Mesendoderm (in vitro differentiated cells): Measurements from ENCODE around the gene UPK3BL2.
"Not testable (repeated sequence)": the region's sequence is repeated elsewhere in the genome, so short reads cannot be mapped to it uniquely, and the experiment has no call there.

Experiments
- DNase-seq: peaks from one replicate; pipeline ENCODE4 v3.0.0; 2013
- H2AK5ac ChIP-seq: 2 replicates; pipeline ENCODE4 v1.6.1; 2013; ENCODE audit warnings: low read length, inconsistent platforms
- H2BK120ac ChIP-seq: 2 replicates; pipeline ENCODE4 v1.6.1; 2013; ENCODE audit warnings: low read depth, mild to moderate bottlenecking, low read length, moderate library complexity, mixed read lengths
- H2BK15ac ChIP-seq: replicated peaks from 2 replicates; pipeline ENCODE4 v1.6.1; 2013; ENCODE audit warnings: low read depth, mild to moderate bottlenecking, moderate library complexity
- H2BK5ac ChIP-seq: 2 replicates; pipeline ENCODE4 v1.6.1; 2013; ENCODE audit warnings: low read length, inconsistent platforms
- H3K18ac ChIP-seq: 2 replicates; pipeline ENCODE4 v1.6.1; 2013; ENCODE audit warnings: mild to moderate bottlenecking, low read length, mixed read lengths
- H3K23ac ChIP-seq: one replicate; pipeline ENCODE4 v1.6.1; 2013; ENCODE audit warnings: low read length
- H3K27ac ChIP-seq: 2 replicates; pipeline ENCODE4 v1.5.1; 2013; ENCODE audit warnings: low read depth, mild to moderate bottlenecking, inconsistent platforms, low read length, moderate library complexity
- H3K27me3 ChIP-seq: 2 replicates; pipeline ENCODE4 v1.6.1; 2013; ENCODE audit warnings: low read length, control low read depth, mild to moderate bottlenecking, inconsistent platforms; ENCODE audit not compliant: insufficient read depth, poor library complexity
- H3K36me3 ChIP-seq: 2 replicates; pipeline ENCODE4 v1.6.1; 2013; ENCODE audit warnings: low read length, inconsistent platforms; ENCODE audit not compliant: control insufficient read depth, insufficient read depth
- H3K4ac ChIP-seq: one replicate; pipeline ENCODE4 v1.6.1; 2013; ENCODE audit warnings: low read depth, mild to moderate bottlenecking, low read length, moderate library complexity
- H3K4me1 ChIP-seq: 2 replicates; pipeline ENCODE4 v1.6.1; 2013; ENCODE audit warnings: low read depth, low read length, inconsistent platforms; ENCODE audit not compliant: control insufficient read depth
- H3K4me2 ChIP-seq: 2 replicates; pipeline ENCODE4 v1.6.1; 2013; ENCODE audit warnings: low read length
- H3K4me3 ChIP-seq: 2 replicates; pipeline ENCODE4 v1.5.1; 2013; ENCODE audit warnings: mild to moderate bottlenecking, low read length
- H3K56ac ChIP-seq: one replicate; pipeline ENCODE4 v1.6.1; 2013; ENCODE audit warnings: low read length
- H3K79me1 ChIP-seq: 2 replicates; pipeline ENCODE4 v1.6.1; 2013; ENCODE audit warnings: low read length, inconsistent platforms
- H3K79me2 ChIP-seq: 2 replicates; pipeline ENCODE4 v1.6.1; 2013; ENCODE audit warnings: mild to moderate bottlenecking, low read length; ENCODE audit not compliant: control insufficient read depth, insufficient read depth
- H3K9ac ChIP-seq: 2 replicates; pipeline ENCODE4 v1.6.1; 2013; ENCODE audit warnings: low read length, inconsistent platforms
- H4K5ac ChIP-seq: one replicate; pipeline ENCODE4 v1.6.1; 2013; ENCODE audit warnings: low read length
- H4K8ac ChIP-seq: one replicate; pipeline ENCODE4 v1.6.1; 2013; ENCODE audit warnings: low read depth, mild to moderate bottlenecking, control low read depth, low read length, moderate library complexity
- WGBS: extraction: QIAGEN DNeasy Blood & Tissue Kit; methylation state at CpG from one replicate; pipeline ENCODE4 v1.1.7; 2013; ENCODE audit warnings: low lambda C conversion rate, missing lambda C conversion rate; ENCODE audit not compliant: insufficient coverage; ENCODE audit errors: extremely low coverage; 5-methylcytosine and 5-hydroxymethylcytosine counted together

Gene UPK3BL2

DNA sequence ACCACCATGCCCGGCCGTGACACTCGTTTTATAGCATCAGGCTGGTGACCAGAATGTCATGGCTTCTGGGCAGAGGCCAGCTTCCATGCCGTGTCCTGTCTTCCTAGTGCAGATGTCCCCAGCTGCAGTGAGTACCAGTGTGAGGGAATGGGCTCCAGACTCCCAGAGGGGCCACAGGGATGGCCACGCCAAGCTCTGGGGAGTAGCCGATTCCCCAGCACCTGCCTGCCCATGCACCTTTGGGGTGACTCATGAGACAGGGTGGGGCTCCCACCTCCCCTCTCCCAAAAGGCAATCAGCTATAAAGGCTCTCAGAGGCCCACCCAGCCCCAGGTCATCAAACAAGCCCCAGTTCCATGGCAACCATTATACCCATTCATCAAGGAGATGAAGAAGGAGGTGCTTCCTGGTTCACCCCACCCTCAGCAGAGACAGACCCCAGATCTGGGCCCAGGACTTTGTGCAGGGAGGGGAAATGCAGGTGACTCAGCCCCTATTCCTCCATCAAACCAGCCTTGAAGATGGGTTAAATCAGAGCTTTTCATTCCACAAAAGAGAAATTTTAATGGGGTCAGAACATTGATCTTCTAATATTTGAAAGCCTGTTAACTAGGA lies 7.4 kb upstream of the UPK3BL2 start, which contains the start of gene SPDYE2:
Gene SPDYE2 (plus strand): TSS at position 419 of the 615 bp plus-strand sequence. CDS start 2,030 bp downstream, outside the sequence.
- H4K5ac ChIP-seq, H2BK120ac ChIP-seq, H3K79me1 ChIP-seq, H2AK5ac ChIP-seq, H3K9ac ChIP-seq, DNase-seq, H3K27ac ChIP-seq, H3K4ac ChIP-seq, H3K36me3 ChIP-seq, H3K4me1 ChIP-seq, H3K23ac ChIP-seq, H2BK15ac ChIP-seq, H3K4me3 ChIP-seq, H3K56ac ChIP-seq, H3K18ac ChIP-seq, H3K27me3 ChIP-seq, H3K79me2 ChIP-seq, H3K4me2 ChIP-seq, H2BK5ac ChIP-seq, H4K8ac ChIP-seq: not testable (repeated sequence)
- no CpG with 5 or more reads among the region's 6 CpGs for WGBS

DNA sequence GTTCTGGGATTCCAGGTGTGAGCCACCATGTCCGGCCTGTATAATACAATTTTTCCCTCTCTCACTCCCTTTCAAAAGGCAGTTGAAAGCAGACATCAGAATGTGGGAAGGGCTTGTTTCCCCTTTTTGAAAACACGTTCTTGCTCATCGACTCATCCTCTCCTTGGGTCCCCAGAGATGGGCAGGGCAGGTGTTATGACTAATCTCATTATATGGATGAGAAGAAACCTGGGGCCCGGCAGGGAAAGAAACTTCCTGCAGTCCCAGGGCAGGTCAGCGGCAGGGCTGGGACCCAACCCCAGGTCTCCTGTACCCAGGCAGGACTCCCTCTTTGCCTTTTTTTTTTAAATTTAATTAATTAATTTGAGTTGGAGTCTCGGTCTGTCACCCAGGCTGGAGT lies 2.9 kb upstream of the UPK3BL2 start:
- not testable (repeated sequence) for H3K79me2 ChIP-seq, DNase-seq, H3K18ac ChIP-seq, H2AK5ac ChIP-seq, H2BK5ac ChIP-seq, H4K8ac ChIP-seq, H3K27ac ChIP-seq, H3K56ac ChIP-seq, H3K4me1 ChIP-seq, H2BK120ac ChIP-seq, H3K4me3 ChIP-seq, H3K36me3 ChIP-seq, H4K5ac ChIP-seq, H3K4ac ChIP-seq, H3K79me1 ChIP-seq, H3K27me3 ChIP-seq, H3K23ac ChIP-seq, H3K9ac ChIP-seq, H2BK15ac ChIP-seq, H3K4me2 ChIP-seq
- no CpG with 5 or more reads among the region's 6 CpGs for WGBS

DNA sequence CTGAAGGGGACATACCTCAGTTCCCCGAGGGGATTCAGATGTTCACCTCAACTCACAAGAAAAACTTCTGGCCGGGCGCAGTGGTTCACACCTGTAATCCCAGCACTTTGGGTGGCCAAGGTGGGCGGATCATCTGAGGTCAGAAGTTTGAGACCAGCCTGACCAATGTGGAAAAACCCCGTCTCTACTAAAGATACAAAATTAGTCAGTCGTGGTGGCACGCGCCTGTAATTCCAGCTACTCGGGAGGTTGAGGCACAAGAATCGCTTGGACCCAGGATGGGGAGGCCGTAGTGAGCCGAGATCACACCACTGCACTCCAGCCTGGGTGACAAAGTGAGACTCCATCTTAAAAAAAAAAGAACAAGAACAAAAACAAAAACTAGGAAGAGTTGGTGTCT lies 1.8 kb upstream of the UPK3BL2 start:
- no CpG with 5 or more reads among the region's 12 CpGs for WGBS

DNA sequence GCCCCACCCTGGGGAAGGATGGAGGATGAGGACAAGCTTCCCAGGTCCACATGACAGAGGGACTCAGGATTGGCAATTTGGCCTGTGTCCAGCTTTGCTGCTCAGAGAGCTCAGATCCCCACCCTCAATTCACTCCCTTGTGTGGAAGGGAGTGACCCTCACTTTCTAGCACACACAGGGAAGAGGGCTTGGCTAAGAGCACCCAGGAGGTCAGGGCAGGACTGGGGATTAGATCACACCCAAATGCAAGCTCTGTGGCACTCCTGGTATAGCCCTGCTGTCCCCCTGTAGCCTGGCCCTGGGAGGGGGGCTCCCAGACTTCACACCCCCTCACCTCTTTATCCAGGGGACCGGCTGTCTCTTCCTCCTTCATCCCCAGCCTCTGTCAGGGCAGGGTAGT lies 876 bp upstream of the UPK3BL2 start:
- not testable (repeated sequence) for H3K36me3 ChIP-seq, H3K4ac ChIP-seq, H3K4me3 ChIP-seq, H3K18ac ChIP-seq, DNase-seq, H3K79me1 ChIP-seq, H3K27ac ChIP-seq, H3K4me2 ChIP-seq, H3K23ac ChIP-seq, H2BK120ac ChIP-seq, H3K56ac ChIP-seq, H4K5ac ChIP-seq, H4K8ac ChIP-seq, H2BK5ac ChIP-seq, H2AK5ac ChIP-seq, H3K79me2 ChIP-seq, H3K4me1 ChIP-seq, H2BK15ac ChIP-seq, H3K27me3 ChIP-seq, H3K9ac ChIP-seq
- WGBS, result no CpG with 5 or more reads among the region's 1 CpG

More for the DNA sequence above, 1.8 kb upstream of the UPK3BL2 start:
- H3K4ac ChIP-seq, H2BK5ac ChIP-seq, H3K4me2 ChIP-seq, H3K56ac ChIP-seq, H2BK120ac ChIP-seq, H3K79me1 ChIP-seq, H4K5ac ChIP-seq, DNase-seq, H3K27ac ChIP-seq, H3K79me2 ChIP-seq, H3K9ac ChIP-seq, H3K23ac ChIP-seq, H2BK15ac ChIP-seq, H2AK5ac ChIP-seq, H3K4me1 ChIP-seq, H4K8ac ChIP-seq, H3K36me3 ChIP-seq, H3K27me3 ChIP-seq, H3K18ac ChIP-seq, H3K4me3 ChIP-seq: not testable (repeated sequence)

DNA sequence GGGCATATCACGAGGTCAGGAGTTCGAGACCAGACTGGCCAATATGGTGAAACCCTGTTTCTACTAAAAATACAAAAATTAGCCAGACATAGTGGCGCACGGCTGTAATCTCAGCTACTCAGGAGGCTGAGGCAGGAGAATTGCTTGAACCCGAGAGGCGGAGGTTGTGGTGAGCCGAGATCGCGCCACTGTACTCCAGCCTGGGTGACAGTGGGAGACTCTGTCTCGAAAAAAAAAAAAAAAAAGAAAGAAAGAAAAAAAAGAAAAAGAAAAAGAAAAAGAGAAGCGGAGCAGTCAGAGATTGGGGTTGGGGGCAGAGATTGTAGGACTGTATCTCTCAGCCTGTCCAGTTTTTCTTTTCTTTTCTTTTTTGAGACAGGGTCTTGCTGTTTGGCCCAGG lies 725 bp downstream of the UPK3BL2 start:
- not testable (repeated sequence) for H2AK5ac ChIP-seq, H3K56ac ChIP-seq, H3K23ac ChIP-seq, H3K27me3 ChIP-seq, DNase-seq, H3K18ac ChIP-seq, H4K5ac ChIP-seq, H3K4me3 ChIP-seq, H2BK5ac ChIP-seq, H2BK120ac ChIP-seq, H3K4me2 ChIP-seq, H4K8ac ChIP-seq, H3K36me3 ChIP-seq, H3K79me2 ChIP-seq, H3K4me1 ChIP-seq, H3K79me1 ChIP-seq, H3K4ac ChIP-seq, H2BK15ac ChIP-seq, H3K27ac ChIP-seq, H3K9ac ChIP-seq
- no CpG with 5 or more reads among the region's 11 CpGs for WGBS

DNA sequence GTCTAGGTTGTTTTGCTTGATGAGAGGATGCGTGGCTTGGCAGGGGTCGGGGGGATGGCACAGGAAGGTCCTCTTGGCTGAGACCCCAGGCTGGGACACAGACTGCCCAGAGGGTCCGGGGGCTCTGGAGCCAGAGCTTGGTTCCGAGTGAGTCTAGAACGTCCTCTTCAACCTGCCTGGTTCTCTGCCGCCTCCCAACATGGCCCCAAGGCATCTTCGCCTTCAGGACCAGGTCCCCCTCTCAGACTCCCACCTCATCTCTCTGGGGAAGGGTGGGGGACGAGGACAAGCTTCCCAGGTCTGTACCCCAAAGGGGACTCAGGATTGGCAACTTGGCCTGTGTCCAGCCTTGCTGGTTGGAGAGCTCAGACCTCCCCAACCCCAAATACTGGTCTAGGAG lies 1.4 kb downstream of the UPK3BL2 start:
- H3K79me2 ChIP-seq, H4K8ac ChIP-seq, H3K36me3 ChIP-seq, H3K4me3 ChIP-seq, DNase-seq, H3K4ac ChIP-seq, H3K56ac ChIP-seq, H2AK5ac ChIP-seq, H3K4me1 ChIP-seq, H3K18ac ChIP-seq, H3K9ac ChIP-seq, H3K23ac ChIP-seq, H3K4me2 ChIP-seq, H3K27ac ChIP-seq, H2BK15ac ChIP-seq, H3K27me3 ChIP-seq, H3K79me1 ChIP-seq, H4K5ac ChIP-seq, H2BK120ac ChIP-seq, H2BK5ac ChIP-seq: not testable (repeated sequence)
- no CpG with 5 or more reads among the region's 8 CpGs for WGBS
